MCF 10A (cell line): ENCODE data around the gene SOBP. TPM values are rescaled to one million over a fixed set of nuclear protein-coding genes. Genes with fewer than 3 reads are reported as not detected.

Experiments used
- BruUV-seq: library from RNA; stranded (reverse); fragments of 400-500 nt; replicated peaks from 2 replicates; lab custom pipeline; 2021; lab: Mats Ljungman, UMichigan
- CTCF ChIA-PET: fragments of 300-600 bp; sonication (Branson Sonifier 250); formaldehyde crosslinking; extraction: SDS; loops from one replicate; lab custom pipeline; 2021; ENCODE audit warnings: antibody characterized with exemption, inconsistent platforms; lab: Yijun Ruan, JAX
- POLR2A ChIA-PET: fragments of 300-600, 350-650 bp; sonication (Branson Sonifier 250); formaldehyde crosslinking; extraction: SDS; loops from one replicate; lab custom pipeline; 2020; ENCODE audit warnings: antibody characterized with exemption, inconsistent platforms; lab: Yijun Ruan, JAX
- DNase-seq: peaks from one replicate; pipeline ENCODE4 v3.0.0-alpha.2; 2018; ENCODE audit not compliant: unreplicated experiment
- H3K27ac Mint-ChIP-seq: one replicate; pipeline ENCODE4 v1.8.0; 2022; ENCODE audit warnings: mild to moderate bottlenecking, low read depth, mixed read lengths; ENCODE audit not compliant: unreplicated experiment
- H3K27me3 Mint-ChIP-seq: one replicate; pipeline ENCODE4 v1.8.0; 2022; ENCODE audit warnings: mixed read lengths; ENCODE audit not compliant: insufficient read depth, unreplicated experiment
- H3K36me3 Mint-ChIP-seq: one replicate; pipeline ENCODE4 v1.8.0; 2022; ENCODE audit warnings: mild to moderate bottlenecking, moderate library complexity, mixed read lengths; ENCODE audit not compliant: insufficient read depth, unreplicated experiment
- H3K4me1 Mint-ChIP-seq: one replicate; pipeline ENCODE4 v1.8.0; 2022; ENCODE audit warnings: mixed read lengths; ENCODE audit not compliant: insufficient read depth, unreplicated experiment
- H3K4me3 Mint-ChIP-seq: one replicate; pipeline ENCODE4 v1.8.0; 2022; ENCODE audit warnings: mild to moderate bottlenecking, moderate library complexity, mixed read lengths; ENCODE audit not compliant: unreplicated experiment
- H3K9me3 Mint-ChIP-seq: one replicate; pipeline ENCODE4 v1.8.0; 2022; ENCODE audit warnings: mixed read lengths; ENCODE audit not compliant: unreplicated experiment
- CTCF ChIP-seq: fragments of 200-600 bp; IDR thresholded peaks from one replicate; pipeline ENCODE4 v1.8.0; 2022; ENCODE audit warnings: antibody characterized with exemption, mild to moderate bottlenecking; ENCODE audit not compliant: unreplicated experiment
- intact Hi-C: fragments of 100-400 bp; cut with micrococcal nuclease; formaldehyde crosslinking; loops from 2 replicates; pipeline ENCODE4 v1.14.1; 2022
- total RNA-seq: library from RNA; stranded (reverse); gene quantifications from 2 replicates; pipeline ENCODE4 v1.2.3, GENCODE V29; 2022

SOBP gene
- total RNA-seq, 1 experiment from 2014 or later = 0.21 TPM

GRCh38 chr6:107543567-107543966, 53.6 kb downstream of the SOBP start:
- Mint-ChIP-seq H3K4me3 (no peak overlapping the region), H3K27me3 (peaks cover 67% of the 10 kb centered on the region), H3K27ac (no peak overlapping the region), H3K36me3 (no peaks in the 10 kb centered on the region), H3K9me3 (no peaks in the 10 kb centered on the region), H3K4me1 (no peaks in the 10 kb centered on the region)
- CTCF ChIA-PET = interaction anchor here (0.6 kb wide), 1 partner anchor 516 kb away, joined by 3 read pairs; the partner anchor contains the start of gene MTRES1
- intact Hi-C loops = no loop called here
- DNase-seq = no peak
- no TSS peak for BruUV-seq
- TF ChIP-seq CTCF = no peak
- POLR2A ChIA-PET = interaction anchor here (1.2 to 2.6 kb wide), 2 partner anchors 10 to 45 kb away, joined by 3 to 8 read pairs; no protein-coding TSS in a partner anchor

GRCh38 chr6:107545763-107546162, 55.8 kb downstream of the SOBP start:
- H3K9me3 Mint-ChIP-seq = no peaks in the 10 kb centered on the region
- H3K4me3 Mint-ChIP-seq = no peak overlapping the region
- DNase-seq = no peak
- ChIA-PET CTCF (no interaction called here), POLR2A (interaction anchor here (0.6 kb wide), 1 partner anchor 9 kb away, joined by 3 read pairs; no protein-coding TSS in a partner anchor)
- intact Hi-C loops = no loop called here
- TF ChIP-seq CTCF = no peak
- H3K4me1 Mint-ChIP-seq = no peaks in the 10 kb centered on the region
- H3K27ac Mint-ChIP-seq = no peak overlapping the region
- H3K36me3 Mint-ChIP-seq = no peaks in the 10 kb centered on the region
- peaks cover 52% of the 10 kb centered on the region for H3K27me3 Mint-ChIP-seq
- BruUV-seq = no TSS peak

GRCh38 chr6:107546691-107547450, 57.0 kb downstream of the SOBP start:
- Mint-ChIP-seq H3K9me3 (no peaks in the 10 kb centered on the region), H3K27me3 (peaks cover 47% of the 10 kb centered on the region), H3K4me1 (no peaks in the 10 kb centered on the region), H3K4me3 (no peak overlapping the region), H3K36me3 (no peaks in the 10 kb centered on the region), H3K27ac (no peak overlapping the region)
- ChIA-PET POLR2A (no interaction called here), CTCF (no interaction called here)
- no TSS peak for BruUV-seq
- intact Hi-C loops = no loop called here
- TF ChIP-seq CTCF = no peak
- no peak for DNase-seq

- TF ChIP-seq CTCF = no peak
- POLR2A ChIA-PET = no interaction called here
- no peaks in the 10 kb centered on the region for H3K9me3 Mint-ChIP-seq
- peaks cover 41% of the 10 kb centered on the region for H3K27me3 Mint-ChIP-seq
- H3K36me3 Mint-ChIP-seq = peaks cover 5% of the 10 kb centered on the region
- intact Hi-C loops = no loop called here
- no peak for DNase-seq
- no peak overlapping the region for H3K27ac Mint-ChIP-seq
- no peaks in the 10 kb centered on the region for H3K4me1 Mint-ChIP-seq
- BruUV-seq = no TSS peak
- CTCF ChIA-PET = no interaction called here
- H3K4me3 Mint-ChIP-seq = no peak overlapping the region
Measured at GRCh38 chr6:107547451-107547840, 57.5 kb downstream of the SOBP start.
